Measurements from ENCODE around the gene SPRR2D.
"Not testable (repeated sequence)": the region's sequence is repeated elsewhere in the genome, so short reads cannot be mapped to it uniquely, and the experiment has no call there.

The SPRR2D gene

DNA sequence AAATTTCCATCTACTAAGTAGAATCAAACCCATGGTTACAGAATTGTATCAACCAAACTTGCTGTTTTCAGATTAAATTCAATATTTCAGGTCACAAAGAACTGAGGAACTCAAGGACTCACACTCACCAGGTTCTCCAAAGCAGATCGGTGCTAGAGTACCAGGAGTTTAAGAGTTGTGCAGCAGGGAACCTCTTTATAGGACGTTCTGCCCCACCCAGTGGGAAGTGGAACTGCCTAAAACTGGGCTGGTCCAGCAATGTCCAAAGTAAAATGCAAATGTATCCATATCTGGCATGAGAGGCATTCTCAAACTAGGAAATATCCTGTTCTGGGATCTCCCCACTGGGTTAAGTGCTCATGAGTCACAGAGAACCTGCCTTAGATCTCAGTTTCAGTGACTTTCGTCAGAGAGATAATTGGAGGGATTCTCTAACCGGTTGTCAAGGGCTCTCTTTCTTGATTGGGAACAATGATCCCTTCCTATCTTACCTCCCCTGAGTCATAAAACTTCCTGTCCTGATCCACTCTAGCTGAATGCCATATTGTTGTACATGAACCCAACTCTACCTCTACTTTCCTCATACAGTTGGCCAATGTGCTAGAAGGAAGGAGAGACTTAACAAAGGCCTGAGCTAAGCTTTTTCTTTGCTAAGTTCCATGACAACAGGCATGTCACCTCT is at the start of gene SPRR2D:
SPRR2D (minus strand) TSS at position 171 of the 682 bp plus-strand sequence. CDS start 774 bp downstream, outside the sequence.
- Histone ChIP-seq H3K27me3 (ENCODE audit: insufficient read depth, low read length) (no peaks in the 10 kb centered on the region), H3K4me3 (ENCODE audit: low read depth, low read length) (no peak within 1 kb of the TSS), H2AFZ (ENCODE audit: low read length, unreplicated experiment) (no peak within 1 kb of the TSS), H3K4me1 (ENCODE audit: control insufficient read depth, insufficient read depth, low read length, unreplicated experiment) (no peaks in the 10 kb centered on the region), H3K27ac (ENCODE audit: low read depth, low read length) (no peak within 1 kb of the TSS), H3K79me2 (ENCODE audit: control insufficient read depth, insufficient read depth, low read length, unreplicated experiment) (no peaks in the 10 kb centered on the region), H3K36me3 (ENCODE audit: insufficient read depth, low read length) (no peaks in the 10 kb centered on the region)

GRCh38 chr1:153087652-153088051 is 46.7 kb upstream of the SPRR2D start:
- Histone ChIP-seq H3K4me3 (ENCODE audit: low read depth, low read length) (no peak overlapping the region), H3K79me2 (ENCODE audit: control insufficient read depth, insufficient read depth, low read length, unreplicated experiment) (no peaks in the 10 kb centered on the region), H3K27ac (ENCODE audit: low read depth, low read length) (no peak overlapping the region), H2AFZ (ENCODE audit: low read length, unreplicated experiment) (no peak overlapping the region), H3K4me1 (ENCODE audit: control insufficient read depth, insufficient read depth, low read length, unreplicated experiment) (no peaks in the 10 kb centered on the region), H3K27me3 (ENCODE audit: insufficient read depth, low read length) (no peaks in the 10 kb centered on the region), H3K36me3 (ENCODE audit: insufficient read depth, low read length) (no peaks in the 10 kb centered on the region)

GRCh38 chr1:153081736-153082135 is 40.8 kb upstream of the SPRR2D start:
- Histone ChIP-seq H3K36me3 (ENCODE audit: insufficient read depth, low read length) (no peaks in the 10 kb centered on the region), H3K27me3 (ENCODE audit: insufficient read depth, low read length) (no peaks in the 10 kb centered on the region), H3K4me1 (ENCODE audit: control insufficient read depth, insufficient read depth, low read length, unreplicated experiment) (no peaks in the 10 kb centered on the region), H3K27ac (ENCODE audit: low read depth, low read length) (no peak overlapping the region), H3K4me3 (ENCODE audit: low read depth, low read length) (no peak overlapping the region), H3K79me2 (ENCODE audit: control insufficient read depth, insufficient read depth, low read length, unreplicated experiment) (no peaks in the 10 kb centered on the region), H2AFZ (ENCODE audit: low read length, unreplicated experiment) (no peak overlapping the region)

DNA sequence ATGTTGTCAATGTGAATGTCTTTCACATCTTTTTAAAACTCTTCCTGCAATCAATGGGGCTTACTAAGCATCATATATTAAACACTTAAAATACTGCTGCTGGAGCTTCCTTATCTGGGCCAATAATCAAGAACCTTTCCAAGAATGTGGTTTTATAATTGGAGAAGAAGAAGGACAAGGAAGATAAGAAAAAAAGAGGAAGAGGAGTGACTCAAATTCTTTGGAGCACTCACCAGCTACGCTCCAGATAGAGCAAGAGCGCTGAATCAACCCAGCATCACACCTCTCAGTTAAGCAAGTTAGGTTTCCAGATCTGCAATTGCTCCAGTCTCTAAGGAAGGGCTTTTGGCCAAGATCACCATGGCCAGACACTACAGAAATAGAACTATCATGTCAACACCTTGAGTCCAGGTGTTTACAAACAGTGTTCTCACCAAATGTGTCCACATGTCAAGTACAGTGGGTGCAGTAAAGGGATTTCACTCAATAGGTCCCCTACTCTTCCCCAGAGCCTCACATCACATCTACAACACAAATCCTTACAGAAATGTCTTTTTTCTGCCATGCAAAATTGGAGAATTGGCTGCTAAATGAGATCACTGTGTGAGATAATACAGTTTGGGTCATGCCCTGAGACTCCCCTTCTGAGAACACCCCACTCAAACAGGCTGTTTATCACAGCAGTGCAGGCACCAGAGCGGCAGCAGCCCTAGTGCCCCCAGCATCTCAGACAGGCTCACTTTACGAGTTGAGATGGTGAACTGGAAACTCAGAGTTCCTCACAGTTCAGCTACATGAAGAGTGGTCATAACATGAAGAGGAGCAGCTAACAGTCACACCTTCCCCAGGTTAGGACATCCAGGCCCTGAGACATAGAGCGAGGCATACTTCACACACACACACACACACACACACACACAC is 32.1 kb upstream of the SPRR2D start:
- Histone ChIP-seq H2AFZ (ENCODE audit: low read length, unreplicated experiment) (no peak overlapping the region), H3K27me3 (ENCODE audit: insufficient read depth, low read length) (no peaks in the 10 kb centered on the region), H3K79me2 (ENCODE audit: control insufficient read depth, insufficient read depth, low read length, unreplicated experiment) (no peaks in the 10 kb centered on the region), H3K4me3 (ENCODE audit: low read depth, low read length) (no peak overlapping the region), H3K36me3 (ENCODE audit: insufficient read depth, low read length) (no peaks in the 10 kb centered on the region), H3K4me1 (ENCODE audit: control insufficient read depth, insufficient read depth, low read length, unreplicated experiment) (no peaks in the 10 kb centered on the region), H3K27ac (ENCODE audit: low read depth, low read length) (no peak overlapping the region)

DNA sequence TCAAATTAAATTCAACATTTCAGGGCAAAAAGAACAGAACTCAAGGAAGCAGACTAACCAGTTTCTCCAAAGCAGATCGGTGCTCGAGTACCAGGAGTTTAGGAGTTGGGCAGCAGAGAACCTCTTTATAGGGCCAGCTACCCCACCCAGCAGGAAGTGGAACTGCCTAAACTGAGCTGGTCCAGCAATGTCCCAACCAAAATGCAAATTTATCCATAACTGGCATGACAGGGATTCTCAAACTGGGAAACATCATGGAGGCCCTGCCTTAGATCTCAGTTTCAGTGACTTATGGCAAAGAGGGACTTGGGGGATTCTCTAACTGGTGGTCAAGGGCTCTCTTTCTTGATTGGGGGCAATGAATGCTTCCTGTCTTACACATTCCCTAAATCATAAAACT is 30.6 kb upstream of the SPRR2D start, which contains the start of gene SPRR2B:
SPRR2B (minus strand) TSS at position 101 of the 400 bp plus-strand sequence. CDS start 772 bp downstream, outside the sequence.
- H3K4me3 ChIP-seq (ENCODE audit: low read depth, low read length), result no peak within 1 kb of the TSS
- H3K36me3 ChIP-seq (ENCODE audit: insufficient read depth, low read length), result no peaks in the 10 kb centered on the region

GRCh38 chr1:153070243-153070642 is 29.3 kb upstream of the SPRR2D start:
- no peak overlapping the region for H2AFZ ChIP-seq (ENCODE audit: low read length, unreplicated experiment)
- H3K4me1 ChIP-seq (ENCODE audit: control insufficient read depth, insufficient read depth, low read length, unreplicated experiment), result no peaks in the 10 kb centered on the region

More for the DNA sequence above, 30.6 kb upstream of the SPRR2D start, which contains the start of gene SPRR2B:
- Histone ChIP-seq H3K79me2 (ENCODE audit: control insufficient read depth, insufficient read depth, low read length, unreplicated experiment) (no peaks in the 10 kb centered on the region), H3K27me3 (ENCODE audit: insufficient read depth, low read length) (no peaks in the 10 kb centered on the region), H3K27ac (ENCODE audit: low read depth, low read length) (no peak within 1 kb of the TSS), H3K4me1 (ENCODE audit: control insufficient read depth, insufficient read depth, low read length, unreplicated experiment) (no peaks in the 10 kb centered on the region), H2AFZ (ENCODE audit: low read length, unreplicated experiment) (no peak within 1 kb of the TSS)

GRCh38 chr1:153058826-153059784 is 18.2 kb upstream of the SPRR2D start:
- no peaks in the 10 kb centered on the region for H3K27me3 ChIP-seq (ENCODE audit: insufficient read depth, low read length)
- no peaks in the 10 kb centered on the region for H3K36me3 ChIP-seq (ENCODE audit: insufficient read depth, low read length)
- H3K4me3 ChIP-seq (ENCODE audit: low read depth, low read length), result no peak overlapping the region
- no peak overlapping the region for H3K27ac ChIP-seq (ENCODE audit: low read depth, low read length)
- H3K79me2 ChIP-seq (ENCODE audit: control insufficient read depth, insufficient read depth, low read length, unreplicated experiment), result no peaks in the 10 kb centered on the region
- no peak overlapping the region for H2AFZ ChIP-seq (ENCODE audit: low read length, unreplicated experiment)
- no peaks in the 10 kb centered on the region for H3K4me1 ChIP-seq (ENCODE audit: control insufficient read depth, insufficient read depth, low read length, unreplicated experiment)

More at GRCh38 chr1:153070243-153070642, 29.3 kb upstream of the SPRR2D start:
- Histone ChIP-seq H3K27me3 (ENCODE audit: insufficient read depth, low read length) (no peaks in the 10 kb centered on the region), H3K4me3 (ENCODE audit: low read depth, low read length) (no peak overlapping the region), H3K36me3 (ENCODE audit: insufficient read depth, low read length) (no peaks in the 10 kb centered on the region), H3K79me2 (ENCODE audit: control insufficient read depth, insufficient read depth, low read length, unreplicated experiment) (no peaks in the 10 kb centered on the region), H3K27ac (ENCODE audit: low read depth, low read length) (no peak overlapping the region)

DNA sequence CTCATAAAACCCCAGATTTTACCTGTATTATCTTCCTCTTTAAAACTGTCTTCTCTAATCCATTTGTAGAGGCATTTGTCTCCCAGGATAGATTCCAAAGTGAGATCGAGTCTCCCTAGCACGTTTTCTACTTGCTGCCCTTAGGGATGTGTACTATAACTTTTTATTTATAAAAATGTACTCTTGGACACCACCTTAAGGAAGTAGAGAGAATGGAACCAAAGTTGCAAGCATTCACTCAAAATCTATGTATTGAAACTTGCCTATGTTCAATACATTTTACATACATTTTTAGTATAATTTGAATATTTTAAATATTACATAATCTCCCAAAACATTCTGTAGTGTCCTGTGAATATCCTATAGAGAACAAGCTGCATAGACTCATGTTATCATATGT is 17.2 kb upstream of the SPRR2D start:
- Histone ChIP-seq H3K4me1 (ENCODE audit: control insufficient read depth, insufficient read depth, low read length, unreplicated experiment) (no peaks in the 10 kb centered on the region), H3K27me3 (ENCODE audit: insufficient read depth, low read length) (no peaks in the 10 kb centered on the region), H3K79me2 (ENCODE audit: control insufficient read depth, insufficient read depth, low read length, unreplicated experiment) (no peaks in the 10 kb centered on the region), H3K36me3 (ENCODE audit: insufficient read depth, low read length) (no peaks in the 10 kb centered on the region), H3K27ac (ENCODE audit: low read depth, low read length) (no peak overlapping the region), H3K4me3 (ENCODE audit: low read depth, low read length) (no peak overlapping the region), H2AFZ (ENCODE audit: low read length, unreplicated experiment) (no peak overlapping the region)

DNA sequence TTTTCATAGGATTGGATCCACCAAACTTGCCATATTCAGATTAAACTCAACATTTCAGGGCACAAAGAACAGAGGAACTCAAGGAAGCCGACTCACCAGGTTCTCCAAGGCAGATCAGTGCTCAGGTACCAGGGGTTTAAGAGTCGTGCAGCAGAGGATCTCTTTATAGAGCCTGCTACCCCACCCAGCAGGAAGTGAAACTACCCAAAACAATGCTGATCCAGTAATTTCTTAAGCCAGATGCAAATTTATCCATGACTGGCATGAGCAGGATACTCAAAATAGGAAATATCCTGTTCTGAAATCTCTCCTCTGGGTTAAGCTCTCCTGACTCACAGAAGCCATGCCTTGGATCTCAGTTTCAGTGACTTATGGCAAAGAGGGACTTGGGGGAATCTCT is 16.5 kb upstream of the SPRR2D start, which contains the start of gene SPRR2A:
SPRR2A (minus strand) TSS at position 138 of the 400 bp plus-strand sequence. CDS start 777 bp downstream, outside the sequence.
- no peaks in the 10 kb centered on the region for H3K27me3 ChIP-seq (ENCODE audit: insufficient read depth, low read length)
- no peaks in the 10 kb centered on the region for H3K4me1 ChIP-seq (ENCODE audit: control insufficient read depth, insufficient read depth, low read length, unreplicated experiment)
- H3K79me2 ChIP-seq (ENCODE audit: control insufficient read depth, insufficient read depth, low read length, unreplicated experiment), result no peaks in the 10 kb centered on the region
- H2AFZ ChIP-seq (ENCODE audit: low read length, unreplicated experiment), result no peak within 1 kb of the TSS
- no peak within 1 kb of the TSS for H3K27ac ChIP-seq (ENCODE audit: low read depth, low read length)
- no peaks in the 10 kb centered on the region for H3K36me3 ChIP-seq (ENCODE audit: insufficient read depth, low read length)
- H3K4me3 ChIP-seq (ENCODE audit: low read depth, low read length), result no peak within 1 kb of the TSS

DNA sequence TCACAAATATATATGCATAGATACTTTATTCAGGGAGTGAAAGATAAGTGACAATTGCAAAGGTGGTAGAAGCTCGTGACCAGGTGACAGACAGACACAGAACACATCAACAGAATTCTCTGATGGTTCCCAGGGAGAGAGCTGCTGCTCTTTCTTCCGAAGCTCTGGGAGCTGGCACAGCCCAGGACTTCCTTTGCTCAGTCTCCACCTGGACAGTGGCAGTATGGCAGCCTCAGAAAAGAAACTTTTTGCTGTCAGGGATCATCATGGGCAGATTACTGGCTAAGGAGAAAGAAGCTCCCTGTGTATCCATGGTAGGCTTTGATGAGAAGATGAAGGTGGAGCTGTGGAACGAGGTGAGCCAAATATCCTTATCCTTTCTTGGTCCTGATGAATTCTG is 15.2 kb upstream of the SPRR2D start:
- H3K79me2 ChIP-seq (ENCODE audit: control insufficient read depth, insufficient read depth, low read length, unreplicated experiment); H3K27ac ChIP-seq (ENCODE audit: low read depth, low read length); H2AFZ ChIP-seq (ENCODE audit: low read length, unreplicated experiment); H3K4me3 ChIP-seq (ENCODE audit: low read depth, low read length); H3K27me3 ChIP-seq (ENCODE audit: insufficient read depth, low read length); H3K36me3 ChIP-seq (ENCODE audit: insufficient read depth, low read length); H3K4me1 ChIP-seq (ENCODE audit: control insufficient read depth, insufficient read depth, low read length, unreplicated experiment): not testable (repeated sequence)
